ENCODE measurements around the gene ABL1. TPM values are rescaled to one million over a fixed set of nuclear protein-coding genes. Genes with fewer than 3 reads are reported as not detected.

The ABL1 gene
- total RNA-seq, 1 donor from 2014 or later = 121 TPM

DNA sequence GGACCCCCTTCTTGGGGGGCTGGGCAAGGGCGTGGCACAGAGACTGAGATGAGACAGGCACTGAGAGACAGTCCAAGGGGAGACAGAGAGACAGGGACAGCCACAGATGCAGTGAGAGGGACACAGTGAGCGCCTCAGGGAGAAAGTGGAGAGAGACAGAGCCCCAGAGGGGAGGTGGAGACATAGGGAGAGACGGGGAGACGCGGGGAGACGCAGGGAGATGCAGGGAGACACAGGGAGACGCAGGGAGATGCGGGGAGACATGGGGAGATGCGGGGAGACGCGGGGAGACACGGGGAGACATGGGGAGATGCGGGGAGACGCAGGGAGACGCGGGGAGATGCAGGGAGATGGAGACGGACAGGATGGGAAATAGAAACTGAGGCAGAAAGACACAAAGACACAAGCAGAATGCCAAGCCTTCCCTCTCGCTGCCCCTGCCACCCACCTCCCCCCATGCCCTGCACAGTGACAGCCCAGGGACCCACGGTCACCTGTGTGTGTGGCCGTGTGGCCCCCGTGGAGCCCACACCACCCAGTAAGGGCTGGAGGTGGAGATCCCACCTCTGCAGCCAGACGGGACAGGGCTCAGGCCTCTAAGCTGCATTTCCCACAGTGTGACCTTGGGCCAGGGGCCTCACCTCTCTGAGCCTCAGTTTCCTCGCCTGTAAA, 95.2 kb downstream of the ABL1 start:
- Mint-ChIP-seq H3K27ac (ENCODE audit: unreplicated experiment) (no peak overlapping the region), H3K9me3 (ENCODE audit: unreplicated experiment) (no peaks in the 10 kb centered on the region), H3K27me3 (ENCODE audit: unreplicated experiment) (peaks cover 9% of the 10 kb centered on the region), H3K4me1 (ENCODE audit: unreplicated experiment) (peaks cover 8% of the 10 kb centered on the region), H3K4me3 (ENCODE audit: unreplicated experiment) (no peak overlapping the region), H3K36me3 (ENCODE audit: low read depth, unreplicated experiment) (no peaks in the 10 kb centered on the region)
- no peak for DNase-seq (ENCODE audit: low spot score)
- TF ChIP-seq, protein P1, sequence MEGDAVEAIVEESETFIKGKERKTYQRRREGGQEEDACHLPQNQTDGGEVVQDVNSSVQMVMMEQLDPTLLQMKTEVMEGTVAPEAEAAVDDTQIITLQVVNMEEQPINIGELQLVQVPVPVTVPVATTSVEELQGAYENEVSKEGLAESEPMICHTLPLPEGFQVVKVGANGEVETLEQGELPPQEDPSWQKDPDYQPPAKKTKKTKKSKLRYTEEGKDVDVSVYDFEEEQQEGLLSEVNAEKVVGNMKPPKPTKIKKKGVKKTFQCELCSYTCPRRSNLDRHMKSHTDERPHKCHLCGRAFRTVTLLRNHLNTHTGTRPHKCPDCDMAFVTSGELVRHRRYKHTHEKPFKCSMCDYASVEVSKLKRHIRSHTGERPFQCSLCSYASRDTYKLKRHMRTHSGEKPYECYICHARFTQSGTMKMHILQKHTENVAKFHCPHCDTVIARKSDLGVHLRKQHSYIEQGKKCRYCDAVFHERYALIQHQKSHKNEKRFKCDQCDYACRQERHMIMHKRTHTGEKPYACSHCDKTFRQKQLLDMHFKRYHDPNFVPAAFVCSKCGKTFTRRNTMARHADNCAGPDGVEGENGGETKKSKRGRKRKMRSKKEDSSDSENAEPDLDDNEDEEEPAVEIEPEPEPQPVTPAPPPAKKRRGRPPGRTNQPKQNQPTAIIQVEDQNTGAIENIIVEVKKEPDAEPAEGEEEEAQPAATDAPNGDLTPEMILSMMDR (IDR thresholded peaks at IDR 0.05; ENCODE audit: unreplicated experiment) = no peak

GRCh38 chr9:130930804-130931349, 95.8 kb downstream of the ABL1 start:
- TF ChIP-seq, protein P1 (IDR thresholded peaks at IDR 0.05; ENCODE audit: unreplicated experiment) = no peak
- no peak for DNase-seq (ENCODE audit: low spot score)
- Mint-ChIP-seq H3K27me3 (ENCODE audit: unreplicated experiment) (peaks cover 10% of the 10 kb centered on the region), H3K36me3 (ENCODE audit: low read depth, unreplicated experiment) (no peaks in the 10 kb centered on the region), H3K4me3 (ENCODE audit: unreplicated experiment) (no peak overlapping the region), H3K27ac (ENCODE audit: unreplicated experiment) (no peak overlapping the region), H3K4me1 (ENCODE audit: unreplicated experiment) (peaks cover 9% of the 10 kb centered on the region), H3K9me3 (ENCODE audit: unreplicated experiment) (no peaks in the 10 kb centered on the region)

DNA sequence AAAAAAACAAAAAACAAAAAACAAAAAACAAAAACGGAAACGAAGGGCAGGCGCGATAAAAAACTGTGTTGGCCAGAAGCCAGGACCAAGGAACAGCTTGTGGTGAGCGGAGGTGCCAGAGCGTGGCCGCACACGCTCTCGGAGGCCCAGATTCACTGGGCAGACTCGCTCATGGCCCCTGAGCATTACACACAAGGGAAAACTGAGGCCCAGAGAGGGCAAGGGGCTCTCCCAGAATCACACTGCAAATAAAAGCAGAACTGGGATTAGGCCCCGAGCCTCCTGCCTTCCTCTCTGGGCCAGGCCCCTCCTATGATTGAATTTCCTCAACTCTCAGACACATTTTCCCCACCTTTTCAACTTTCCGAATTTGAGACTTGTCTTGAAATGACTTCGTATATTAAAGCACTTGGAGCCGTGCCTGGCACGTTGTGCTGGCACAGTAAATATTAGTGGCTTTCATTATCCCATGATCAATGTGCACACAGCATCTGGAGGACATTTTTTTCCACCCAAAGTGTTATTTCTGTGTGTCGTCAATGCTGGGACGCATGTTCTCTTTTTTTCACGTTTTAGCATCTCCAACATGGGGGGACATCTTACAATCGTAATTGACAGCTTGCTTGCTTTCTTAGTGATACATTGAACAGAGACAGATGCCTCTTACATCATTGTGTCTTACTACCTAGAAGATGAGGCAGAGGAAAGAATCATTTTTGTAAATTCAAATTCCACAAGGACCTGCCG, 96.6 kb downstream of the ABL1 start:
- peaks cover 11% of the 10 kb centered on the region for H3K4me1 Mint-ChIP-seq (ENCODE audit: unreplicated experiment)
- no peak overlapping the region for H3K27ac Mint-ChIP-seq (ENCODE audit: unreplicated experiment)
- H3K9me3 Mint-ChIP-seq (ENCODE audit: unreplicated experiment) = no peaks in the 10 kb centered on the region

GRCh38 chr9:130932255-130933079, 97.4 kb downstream of the ABL1 start:
- peaks cover 19% of the 10 kb centered on the region for H3K27me3 Mint-ChIP-seq (ENCODE audit: unreplicated experiment)
- no peak overlapping the region for H3K4me3 Mint-ChIP-seq (ENCODE audit: unreplicated experiment)
- no peak overlapping the region for H3K27ac Mint-ChIP-seq (ENCODE audit: unreplicated experiment)
- no peaks in the 10 kb centered on the region for H3K9me3 Mint-ChIP-seq (ENCODE audit: unreplicated experiment)
- peaks cover 14% of the 10 kb centered on the region for H3K4me1 Mint-ChIP-seq (ENCODE audit: unreplicated experiment)
- TF ChIP-seq, protein P1 (IDR thresholded peaks at IDR 0.05; ENCODE audit: unreplicated experiment) = no peak
- no peak for DNase-seq (ENCODE audit: low spot score)
- peaks cover 4% of the 10 kb centered on the region for H3K36me3 Mint-ChIP-seq (ENCODE audit: low read depth, unreplicated experiment)

More for the DNA sequence above, 96.6 kb downstream of the ABL1 start:
- TF ChIP-seq, protein P1 (IDR thresholded peaks at IDR 0.05; ENCODE audit: unreplicated experiment) = no peak
- Mint-ChIP-seq H3K4me3 (ENCODE audit: unreplicated experiment) (no peak overlapping the region), H3K27me3 (ENCODE audit: unreplicated experiment) (peaks cover 13% of the 10 kb centered on the region), H3K36me3 (ENCODE audit: low read depth, unreplicated experiment) (peaks cover under 1% of the 10 kb centered on the region)
- DNase-seq (ENCODE audit: low spot score) = no peak

Measured in endothelial cell (in vitro differentiated cells).